Measurements from ENCODE around the gene RFLNA.

The RFLNA gene

GRCh38 chr12:124289634-124290600 lies 5.0 kb upstream of the RFLNA start:
- no peak overlapping the region for H4K12ac ChIP-seq (ENCODE audit: low read depth, low read length)
- no peak overlapping the region for H3K18ac ChIP-seq (ENCODE audit: low read length)
- H2BK120ac ChIP-seq (ENCODE audit: insufficient read depth, low read length, poor library complexity): no peak overlapping the region
- no peak overlapping the region for H4K8ac ChIP-seq (ENCODE audit: low read depth, low read length)
- DNase-seq: peak; percentile 43 to 45
- no peak overlapping the region for H2AFZ ChIP-seq (ENCODE audit: insufficient read depth, low read length, poor library complexity)
- peaks cover 27 to 29% of the 10 kb centered on the region in 2 experiments for H3K4me1 ChIP-seq (ENCODE audit: control insufficient read depth in 1 of 2, insufficient read depth in 2 of 2, low read length in 2 of 2)
- no peak overlapping the region for H3K14ac ChIP-seq (ENCODE audit: low read length)
- H3K23ac ChIP-seq (ENCODE audit: low read length): no peak overlapping the region
- no peak overlapping the region for H2BK5ac ChIP-seq (ENCODE audit: low read depth, low read length, poor library complexity)
- H3K36me3 ChIP-seq (ENCODE audit: control insufficient read depth in 1 of 2, insufficient read depth in 2 of 2, low read length in 2 of 2): no peaks in the 10 kb centered on the region
- WGBS (ENCODE audit: extremely low coverage, insufficient coverage, insufficient read length): no CpG with 5 or more reads among the region's 21 CpGs
- H3K4me3 ChIP-seq (ENCODE audit: low read depth, low read length): no peak overlapping the region
- H3K79me2 ChIP-seq (ENCODE audit: control insufficient read depth, insufficient read depth, low read length, poor library complexity): no peaks in the 10 kb centered on the region
- H2BK12ac ChIP-seq (ENCODE audit: low read length): no peak overlapping the region
- peaks cover 2% of the 10 kb centered on the region for H3K9me3 ChIP-seq (ENCODE audit: insufficient read depth, low read depth, low read length)
- H4K91ac ChIP-seq (ENCODE audit: low read depth, low read length): no peak overlapping the region
- H3K79me1 ChIP-seq (ENCODE audit: low read length): peaks cover 5% of the 10 kb centered on the region
- H3K4ac ChIP-seq (ENCODE audit: low read depth, low read length): no peak overlapping the region
- H3K27me3 ChIP-seq (ENCODE audit: insufficient read depth, low read length): no peaks in the 10 kb centered on the region
- H3K27ac ChIP-seq (ENCODE audit: low read depth, low read length): no peak overlapping the region
- no peak overlapping the region for H3K4me2 ChIP-seq (ENCODE audit: low read length)
- H2AK5ac ChIP-seq (ENCODE audit: low read length): no peak overlapping the region
- no peak overlapping the region for H3K9ac ChIP-seq (ENCODE audit: low read length)

- peaks cover 2% of the 10 kb centered on the region for H3K9me3 ChIP-seq (ENCODE audit: insufficient read depth, low read depth, low read length)
- DNase-seq: no peak
- no peak overlapping the region for H3K27ac ChIP-seq (ENCODE audit: low read depth, low read length)
- H3K79me2 ChIP-seq (ENCODE audit: control insufficient read depth, insufficient read depth, low read length, poor library complexity): no peaks in the 10 kb centered on the region
- no peaks in the 10 kb centered on the region for H3K36me3 ChIP-seq (ENCODE audit: control insufficient read depth in 1 of 2, insufficient read depth in 2 of 2, low read length in 2 of 2)
- peaks cover 5% of the 10 kb centered on the region for H3K79me1 ChIP-seq (ENCODE audit: low read length)
- H2BK120ac ChIP-seq (ENCODE audit: insufficient read depth, low read length, poor library complexity): peak overlapping the region; percentile 25
- no peak overlapping the region for H4K12ac ChIP-seq (ENCODE audit: low read depth, low read length)
- H2BK5ac ChIP-seq (ENCODE audit: low read depth, low read length, poor library complexity): no peak overlapping the region
- no peak overlapping the region for H4K8ac ChIP-seq (ENCODE audit: low read depth, low read length)
- H2AFZ ChIP-seq (ENCODE audit: insufficient read depth, low read length, poor library complexity): no peak overlapping the region
- H3K9ac ChIP-seq (ENCODE audit: low read length): no peak overlapping the region
- H3K14ac ChIP-seq (ENCODE audit: low read length): no peak overlapping the region
- no peak overlapping the region for H3K4me3 ChIP-seq (ENCODE audit: low read depth, low read length)
- H2BK12ac ChIP-seq (ENCODE audit: low read length): peak overlapping the region; percentile 26
- H4K91ac ChIP-seq (ENCODE audit: low read depth, low read length): no peak overlapping the region
- H3K18ac ChIP-seq (ENCODE audit: low read length): no peak overlapping the region
- H3K4me2 ChIP-seq (ENCODE audit: low read length): no peak overlapping the region
- WGBS (ENCODE audit: extremely low coverage, insufficient coverage, insufficient read length): no CpG with 5 or more reads among the region's 6 CpGs
- H2AK5ac ChIP-seq (ENCODE audit: low read length): no peak overlapping the region
- peaks cover 34 to 41% of the 10 kb centered on the region in 2 experiments for H3K4me1 ChIP-seq (ENCODE audit: control insufficient read depth in 1 of 2, insufficient read depth in 2 of 2, low read length in 2 of 2)
- no peak overlapping the region for H3K4ac ChIP-seq (ENCODE audit: low read depth, low read length)
- peaks cover 5% of the 10 kb centered on the region for H3K27me3 ChIP-seq (ENCODE audit: insufficient read depth, low read length)
- no peak overlapping the region for H3K23ac ChIP-seq (ENCODE audit: low read length)
Measured at GRCh38 chr12:124292385-124292784, 2.5 kb upstream of the RFLNA start.

- Histone ChIP-seq H3K14ac (ENCODE audit: low read length) (no peak overlapping the region), H3K4ac (ENCODE audit: low read depth, low read length) (no peak overlapping the region), H2AFZ (ENCODE audit: insufficient read depth, low read length, poor library complexity) (no peak overlapping the region), H3K27me3 (ENCODE audit: insufficient read depth, low read length) (peaks cover 5% of the 10 kb centered on the region), H2BK5ac (ENCODE audit: low read depth, low read length, poor library complexity) (no peak overlapping the region), H3K4me3 (ENCODE audit: low read depth, low read length) (no peak overlapping the region), H4K12ac (ENCODE audit: low read depth, low read length) (no peak overlapping the region), H4K91ac (ENCODE audit: low read depth, low read length) (no peak overlapping the region), H3K4me1 (ENCODE audit: control insufficient read depth in 1 of 2, insufficient read depth in 2 of 2, low read length in 2 of 2) (peaks cover 34 to 41% of the 10 kb centered on the region in 2 experiments), H3K79me2 (ENCODE audit: control insufficient read depth, insufficient read depth, low read length, poor library complexity) (no peaks in the 10 kb centered on the region), H3K18ac (ENCODE audit: low read length) (no peak overlapping the region), H3K9me3 (ENCODE audit: insufficient read depth, low read depth, low read length) (peaks cover 3% of the 10 kb centered on the region), H2BK120ac (ENCODE audit: insufficient read depth, low read length, poor library complexity) (no peak overlapping the region), H2AK5ac (ENCODE audit: low read length) (no peak overlapping the region), H2BK12ac (ENCODE audit: low read length) (peak overlapping the region; percentile 21), H3K27ac (ENCODE audit: low read depth, low read length) (peak overlapping the region; percentile 54), H3K36me3 (ENCODE audit: control insufficient read depth in 1 of 2, insufficient read depth in 2 of 2, low read length in 2 of 2) (no peaks in the 10 kb centered on the region), H3K79me1 (ENCODE audit: low read length) (peaks cover 5% of the 10 kb centered on the region), H3K4me2 (ENCODE audit: low read length) (peak overlapping the region; percentile 38), H4K8ac (ENCODE audit: low read depth, low read length) (no peak overlapping the region), H3K23ac (ENCODE audit: low read length) (no peak overlapping the region), H3K9ac (ENCODE audit: low read length) (no peak overlapping the region)
- WGBS (ENCODE audit: extremely low coverage, insufficient coverage, insufficient read length): no CpG with 5 or more reads among the region's 12 CpGs
- peak; percentile 84 to 89 for DNase-seq
Measured at GRCh38 chr12:124293286-124294003, 1.4 kb upstream of the RFLNA start.

GRCh38 chr12:124295431-124296058 lies 652 bp downstream of the RFLNA start:
- Histone ChIP-seq H3K4me3 (ENCODE audit: low read depth, low read length) (peak overlapping the region; percentile 49), H3K27ac (ENCODE audit: low read depth, low read length) (no peak overlapping the region), H2AK5ac (ENCODE audit: low read length) (no peak overlapping the region), H4K91ac (ENCODE audit: low read depth, low read length) (peak overlapping the region; percentile 8), H3K4me2 (ENCODE audit: low read length) (peak overlapping the region; percentile 72), H3K79me1 (ENCODE audit: low read length) (peaks cover 5% of the 10 kb centered on the region), H3K36me3 (ENCODE audit: control insufficient read depth in 1 of 2, insufficient read depth in 2 of 2, low read length in 2 of 2) (no peaks in the 10 kb centered on the region), H2BK5ac (ENCODE audit: low read depth, low read length, poor library complexity) (no peak overlapping the region), H3K9ac (ENCODE audit: low read length) (no peak overlapping the region), H3K23ac (ENCODE audit: low read length) (no peak overlapping the region), H2AFZ (ENCODE audit: insufficient read depth, low read length, poor library complexity) (no peak overlapping the region), H3K79me2 (ENCODE audit: control insufficient read depth, insufficient read depth, low read length, poor library complexity) (no peaks in the 10 kb centered on the region), H3K4me1 (ENCODE audit: control insufficient read depth in 1 of 2, insufficient read depth in 2 of 2, low read length in 2 of 2) (peaks cover 28 to 35% of the 10 kb centered on the region in 2 experiments), H3K4ac (ENCODE audit: low read depth, low read length) (no peak overlapping the region), H3K18ac (ENCODE audit: low read length) (peak overlapping the region; percentile 55), H3K14ac (ENCODE audit: low read length) (no peak overlapping the region), H3K27me3 (ENCODE audit: insufficient read depth, low read length) (peaks cover 5% of the 10 kb centered on the region), H2BK12ac (ENCODE audit: low read length) (no peak overlapping the region), H4K12ac (ENCODE audit: low read depth, low read length) (no peak overlapping the region), H4K8ac (ENCODE audit: low read depth, low read length) (peak overlapping the region; percentile 13), H3K9me3 (ENCODE audit: insufficient read depth, low read depth, low read length) (peaks cover 5% of the 10 kb centered on the region), H2BK120ac (ENCODE audit: insufficient read depth, low read length, poor library complexity) (no peak overlapping the region)
- no CpG with 5 or more reads among the region's 42 CpGs for WGBS (ENCODE audit: extremely low coverage, insufficient coverage, insufficient read length)
- no peak for DNase-seq

Measured in trophoblast cell (in vitro differentiated cells and primary cell).